MM.1S (cell line): ENCODE results near the gene AK6.

Experiments used
- EZH2 ChIP-seq: fragments of 300-600 bp; sonication (generic); optimal IDR thresholded peaks from 2 replicates; pipeline ENCODE3; 2017; ENCODE audit warnings: low read depth, mild to moderate bottlenecking, antibody characterized with exemption, low read length, mixed read lengths
- EZH2phosphoT487 ChIP-seq: fragments of 300-600 bp; sonication (generic); IDR thresholded peaks from 2 replicates; pipeline ENCODE4 v1.6.1; 2018; ENCODE audit warnings: antibody characterized with exemption, low read length
- TF ChIP-seq, protein P1 (sequence below): fragments of 300-600 bp; sonication (generic); IDR thresholded peaks from 2 replicates; pipeline ENCODE4 v1.5.1; 2016; ENCODE audit warnings: antibody characterized with exemption, low read length, mixed read lengths

GRCh38 chr5:69313428-69313827, 55.9 kb downstream of the AK6 start:
- TF ChIP-seq, protein P1, sequence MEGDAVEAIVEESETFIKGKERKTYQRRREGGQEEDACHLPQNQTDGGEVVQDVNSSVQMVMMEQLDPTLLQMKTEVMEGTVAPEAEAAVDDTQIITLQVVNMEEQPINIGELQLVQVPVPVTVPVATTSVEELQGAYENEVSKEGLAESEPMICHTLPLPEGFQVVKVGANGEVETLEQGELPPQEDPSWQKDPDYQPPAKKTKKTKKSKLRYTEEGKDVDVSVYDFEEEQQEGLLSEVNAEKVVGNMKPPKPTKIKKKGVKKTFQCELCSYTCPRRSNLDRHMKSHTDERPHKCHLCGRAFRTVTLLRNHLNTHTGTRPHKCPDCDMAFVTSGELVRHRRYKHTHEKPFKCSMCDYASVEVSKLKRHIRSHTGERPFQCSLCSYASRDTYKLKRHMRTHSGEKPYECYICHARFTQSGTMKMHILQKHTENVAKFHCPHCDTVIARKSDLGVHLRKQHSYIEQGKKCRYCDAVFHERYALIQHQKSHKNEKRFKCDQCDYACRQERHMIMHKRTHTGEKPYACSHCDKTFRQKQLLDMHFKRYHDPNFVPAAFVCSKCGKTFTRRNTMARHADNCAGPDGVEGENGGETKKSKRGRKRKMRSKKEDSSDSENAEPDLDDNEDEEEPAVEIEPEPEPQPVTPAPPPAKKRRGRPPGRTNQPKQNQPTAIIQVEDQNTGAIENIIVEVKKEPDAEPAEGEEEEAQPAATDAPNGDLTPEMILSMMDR: no peak
- TF ChIP-seq EZH2phosphoT487 (no peak), EZH2 (no peak)
